A549 treated with dexamethasone at 1 μM for 4 hours (cell line): ENCODE results near the gene FAT2. TPM values are rescaled to one million over a fixed set of nuclear protein-coding genes. Genes with fewer than 3 reads are reported as not detected.

Experiments used
- total RNA-seq: library from RNA; stranded (reverse); fragments of 200-300 nt; extraction: Qiagen RNA extraction; gene quantifications from 5 replicates; pipeline ENCODE4 v1.2.3, GENCODE V29; 2022

FAT2 gene
- total RNA-seq = 0.01 to 0.02 TPM in 2 of 5 replicates, not detected in the others

GRCh38 chr5:151591144-151591819 lies at the start of gene FAT2:
Gene FAT2, minus strand, starts transcription at chr5:151591331. Its CDS starts 22,400 bp downstream, at chr5:151568931.

Other genes with a start within 250 kb of the FAT2 start
- gene SLC36A2, start 243.8 kb downstream of the FAT2 start, total RNA-seq = not detected in 5 replicates
- gene SLC36A1, start 143.7 kb downstream of the FAT2 start, total RNA-seq = 5.5 to 9.6 TPM (median 8.8 TPM) in 5 replicates
- gene SPARC, start 95.6 kb upstream of the FAT2 start, total RNA-seq = 15.7 to 25.9 TPM (median 23.0 TPM) in 5 replicates
- gene ATOX1, start 167.3 kb upstream of the FAT2 start, total RNA-seq = 171 to 226 TPM (median 188 TPM) in 5 replicates
- gene G3BP1, start 180.6 kb upstream of the FAT2 start, total RNA-seq = 126 to 142 TPM (median 140 TPM) in 5 replicates